Loucy (cell line): Measurements from ENCODE around the gene CELSR2.

Experiments
- H2AFZ ChIP-seq: fragments of 200-600 bp; sonication (generic); 2 replicates; pipeline ENCODE4 v1.6.0; 2016; ENCODE audit warnings: antibody characterized with exemption, mild to moderate bottlenecking, low read length, moderate library complexity
- H3F3A ChIP-seq: fragments of 200-600 bp; 2 replicates; pipeline ENCODE4 v1.6.0; 2016; ENCODE audit warnings: antibody characterized with exemption, low read depth, mild to moderate bottlenecking
- H3K27me3 ChIP-seq: fragments of 200-600 bp; sonication (generic); 2 replicates; pipeline ENCODE4 v1.6.1; 2014; ENCODE audit warnings: low read length, mild to moderate bottlenecking; ENCODE audit not compliant: insufficient read depth, poor library complexity, severe bottlenecking
- H3K36me3 ChIP-seq: fragments of 200-600 bp; sonication (generic); 2 replicates; pipeline ENCODE4 v1.6.1; 2016; ENCODE audit warnings: low read length; ENCODE audit not compliant: insufficient read depth
- H3K4me1 ChIP-seq: fragments of 200-600 bp; sonication (generic); 2 replicates; pipeline ENCODE4 v1.5.1; 2014; ENCODE audit warnings: low read length, mild to moderate bottlenecking; ENCODE audit not compliant: insufficient read depth, poor library complexity, severe bottlenecking
- H3K4me2 ChIP-seq: fragments of 200-600 bp; sonication (generic); 2 replicates; pipeline ENCODE4 v1.6.0; 2014; ENCODE audit warnings: antibody characterized with exemption, low read length, low read depth, mild to moderate bottlenecking; ENCODE audit not compliant: poor library complexity, severe bottlenecking
- H3K4me3 ChIP-seq: fragments of 200-600 bp; sonication (generic); 2 replicates; pipeline ENCODE4 v1.5.1; 2014; ENCODE audit warnings: low read length, mild to moderate bottlenecking, mixed read lengths; ENCODE audit not compliant: poor library complexity, severe bottlenecking
- H3K79me2 ChIP-seq: fragments of 200-600 bp; sonication (generic); 2 replicates; pipeline ENCODE4 v1.6.1; 2014; ENCODE audit warnings: low read length; ENCODE audit not compliant: insufficient read depth
- H3K9ac ChIP-seq: fragments of 200-600 bp; sonication (generic); 2 replicates; pipeline ENCODE4 v1.6.0; 2014; ENCODE audit warnings: mild to moderate bottlenecking, low read depth, low read length, moderate library complexity; ENCODE audit not compliant: poor library complexity, severe bottlenecking
- H3K9me2 ChIP-seq: fragments of 200-600 bp; sonication (generic); replicated peaks from 2 replicates; pipeline ENCODE4 v1.6.1; 2016; ENCODE audit warnings: low read depth, low read length, mixed read lengths
- H3K9me3 ChIP-seq: fragments of 200-600 bp; sonication (generic); 2 replicates; pipeline ENCODE4 v1.6.1; 2014; ENCODE audit warnings: mild to moderate bottlenecking, antibody characterized with exemption, low read length, low read depth; ENCODE audit not compliant: insufficient read depth
- H4K20me1 ChIP-seq: fragments of 200-600 bp; sonication (generic); 2 replicates; pipeline ENCODE4 v1.6.0; 2014; ENCODE audit warnings: antibody characterized with exemption, low read length, mild to moderate bottlenecking; ENCODE audit not compliant: insufficient read depth, poor library complexity, severe bottlenecking
- CTCF ChIP-seq: fragments of 200-600 bp; sonication (generic); conservative IDR thresholded peaks from 2 replicates; pipeline ENCODE4 v1.5.1; 2014; ENCODE audit warnings: mild to moderate bottlenecking, antibody characterized with exemption, low read length
- EZH2phosphoT487 ChIP-seq: fragments of 200-600 bp; IDR thresholded peaks from 2 replicates; pipeline ENCODE4 v1.6.1; 2018; ENCODE audit warnings: antibody characterized with exemption, mild to moderate bottlenecking, moderate library complexity, borderline replicate concordance

CELSR2 gene

DNA sequence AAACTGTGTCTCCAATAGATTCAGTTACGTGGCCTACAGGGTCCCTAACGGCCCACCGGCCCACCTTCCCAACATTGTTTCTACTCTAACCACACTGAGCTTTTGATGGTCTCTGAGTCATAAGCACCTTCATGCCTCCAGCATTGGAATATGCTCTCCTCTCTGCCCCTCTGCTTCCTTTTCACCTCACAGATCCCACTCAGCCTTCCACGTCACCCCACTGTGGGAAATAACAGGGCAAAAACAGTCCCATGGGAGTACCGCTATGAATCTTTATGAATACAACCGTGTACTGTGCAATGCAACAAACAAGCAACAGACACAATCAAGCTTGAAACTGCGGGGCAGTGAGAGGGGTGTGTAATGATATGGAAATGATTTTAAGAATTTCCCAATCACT is 40.9 kb upstream of the CELSR2 start:
- Histone ChIP-seq H3K4me1 (peaks cover 12% of the 10 kb centered on the region), H3F3A (no peaks in the 10 kb centered on the region), H3K4me3 (no peak overlapping the region), H3K4me2 (no peak overlapping the region), H3K79me2 (no peaks in the 10 kb centered on the region), H3K36me3 (no peaks in the 10 kb centered on the region), H3K9me2 (no peaks in the 10 kb centered on the region), H3K27me3 (peaks cover 57% of the 10 kb centered on the region), H2AFZ (no peak overlapping the region), H3K9me3 (no peaks in the 10 kb centered on the region), H3K9ac (no peak overlapping the region), H4K20me1 (no peaks in the 10 kb centered on the region)
- TF ChIP-seq EZH2phosphoT487 = no peak
- no peak for TF ChIP-seq CTCF

DNA sequence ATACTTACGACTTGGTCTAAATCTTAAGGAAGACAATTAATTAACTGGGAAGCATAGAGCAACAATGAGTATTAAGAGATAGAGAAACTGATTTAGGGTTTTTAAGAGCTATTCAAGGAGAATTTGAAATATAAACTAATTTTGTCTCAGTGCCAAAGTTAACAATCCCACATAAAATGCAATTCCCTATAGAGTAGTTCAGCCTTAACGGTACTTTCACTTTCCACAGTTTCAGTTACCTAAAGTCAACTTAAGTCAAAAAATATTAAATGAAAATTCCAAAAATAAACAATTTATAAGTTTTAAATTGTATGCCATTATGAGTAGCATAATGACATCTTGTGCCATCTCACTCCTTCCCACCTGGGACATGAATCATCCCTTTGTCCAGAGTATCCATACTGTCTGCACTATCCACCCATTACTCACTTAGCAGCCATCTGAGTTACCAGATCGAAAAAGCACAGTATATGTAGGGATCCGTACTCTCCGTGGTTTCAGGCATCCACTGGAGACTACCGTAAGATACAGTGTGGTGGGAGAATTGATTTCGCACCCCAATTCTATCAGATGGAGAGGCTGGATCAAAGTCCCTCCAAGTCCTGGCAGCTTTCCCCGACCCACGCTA is 40.4 kb upstream of the CELSR2 start:
- Histone ChIP-seq H2AFZ (no peak overlapping the region), H3K4me1 (peaks cover 12% of the 10 kb centered on the region), H3K4me2 (no peak overlapping the region), H3K27me3 (peaks cover 52% of the 10 kb centered on the region), H3K36me3 (no peaks in the 10 kb centered on the region), H3K9ac (no peak overlapping the region), H4K20me1 (no peaks in the 10 kb centered on the region), H3K4me3 (no peak overlapping the region), H3K79me2 (0 out of 2 replicates have a peak, but pooled peaks cover under 1% of the 10 kb centered on the region), H3K9me3 (no peaks in the 10 kb centered on the region), H3K9me2 (no peaks in the 10 kb centered on the region), H3F3A (no peaks in the 10 kb centered on the region)
- TF ChIP-seq EZH2phosphoT487 (no peak), CTCF (no peak)

DNA sequence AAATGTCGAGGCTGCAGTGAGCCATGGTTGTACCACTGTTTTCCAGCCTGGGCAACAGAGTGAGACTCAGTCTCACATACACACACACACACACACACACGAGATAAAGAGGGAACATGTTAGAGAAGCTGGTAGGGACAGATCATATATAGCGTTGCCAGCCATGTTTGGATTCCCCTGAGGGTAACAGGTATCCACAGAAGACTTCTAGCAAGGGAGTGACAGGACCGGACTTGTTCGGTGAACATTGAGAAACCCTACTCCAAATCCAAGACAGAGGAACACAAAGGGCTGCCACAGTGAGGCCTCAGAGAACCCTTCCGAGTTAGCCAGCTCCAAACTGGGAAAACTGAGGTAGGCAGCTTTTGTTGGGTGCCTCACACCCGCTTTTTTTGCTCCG is 39.3 kb upstream of the CELSR2 start:
- Histone ChIP-seq H4K20me1 (peaks cover 8% of the 10 kb centered on the region), H3K4me1 (peaks cover 15% of the 10 kb centered on the region), H3K79me2 (peaks cover 11% of the 10 kb centered on the region), H3K4me3 (no peak overlapping the region), H3K9me2 (no peaks in the 10 kb centered on the region), H3K4me2 (no peak overlapping the region), H2AFZ (no peak overlapping the region), H3F3A (no peaks in the 10 kb centered on the region), H3K36me3 (no peaks in the 10 kb centered on the region), H3K9ac (no peak overlapping the region), H3K27me3 (peaks cover 41% of the 10 kb centered on the region), H3K9me3 (no peaks in the 10 kb centered on the region)
- no peak for TF ChIP-seq CTCF
- no peak for TF ChIP-seq EZH2phosphoT487
